Subcutaneous adipose tissue (tissue), 4 donors: Measurements from ENCODE around the gene MS4A6A. TPM values are rescaled to one million over a fixed set of nuclear protein-coding genes. Genes with fewer than 3 reads are reported as not detected.

Experiments used
- total RNA-seq, 4 donors: library from RNA; depleted of rRNA; stranded (reverse); fragments of >200 nt; gene quantifications; one replicate each; pipeline ENCODE4 v1.1.0, GENCODE V29; 2016
- TF ChIP-seq, protein P1 (sequence below): fragments of 450-650 bp; IDR thresholded peaks from one replicate; pipeline ENCODE4 v1.5.1; 2016; ENCODE audit warnings: low read depth, mild to moderate bottlenecking, control low read depth, antibody characterized with exemption, moderate library complexity

The MS4A6A gene
- total RNA-seq, 4 donors from 2014 or later = 99.1 to 515 (median 268) TPM

DNA sequence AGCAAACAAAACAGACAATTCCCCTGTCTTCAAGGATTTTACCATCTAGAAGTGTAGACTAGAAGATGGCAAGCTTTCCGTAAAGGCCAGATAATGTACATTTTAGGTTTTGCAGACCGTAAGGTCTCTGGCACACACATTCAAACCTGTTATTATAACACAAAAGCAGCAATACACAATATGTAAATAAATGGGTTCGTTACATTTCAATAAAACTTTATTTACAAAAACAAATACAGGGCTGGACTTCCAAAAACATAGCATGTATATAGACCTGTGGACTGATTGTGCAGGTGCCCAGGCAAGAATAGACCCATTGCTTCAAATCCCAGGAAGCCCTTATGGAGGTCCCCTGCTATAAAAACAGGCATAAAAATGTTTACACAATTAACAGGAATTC lies 27.1 kb upstream of the MS4A6A start:
- TF ChIP-seq, protein P1, sequence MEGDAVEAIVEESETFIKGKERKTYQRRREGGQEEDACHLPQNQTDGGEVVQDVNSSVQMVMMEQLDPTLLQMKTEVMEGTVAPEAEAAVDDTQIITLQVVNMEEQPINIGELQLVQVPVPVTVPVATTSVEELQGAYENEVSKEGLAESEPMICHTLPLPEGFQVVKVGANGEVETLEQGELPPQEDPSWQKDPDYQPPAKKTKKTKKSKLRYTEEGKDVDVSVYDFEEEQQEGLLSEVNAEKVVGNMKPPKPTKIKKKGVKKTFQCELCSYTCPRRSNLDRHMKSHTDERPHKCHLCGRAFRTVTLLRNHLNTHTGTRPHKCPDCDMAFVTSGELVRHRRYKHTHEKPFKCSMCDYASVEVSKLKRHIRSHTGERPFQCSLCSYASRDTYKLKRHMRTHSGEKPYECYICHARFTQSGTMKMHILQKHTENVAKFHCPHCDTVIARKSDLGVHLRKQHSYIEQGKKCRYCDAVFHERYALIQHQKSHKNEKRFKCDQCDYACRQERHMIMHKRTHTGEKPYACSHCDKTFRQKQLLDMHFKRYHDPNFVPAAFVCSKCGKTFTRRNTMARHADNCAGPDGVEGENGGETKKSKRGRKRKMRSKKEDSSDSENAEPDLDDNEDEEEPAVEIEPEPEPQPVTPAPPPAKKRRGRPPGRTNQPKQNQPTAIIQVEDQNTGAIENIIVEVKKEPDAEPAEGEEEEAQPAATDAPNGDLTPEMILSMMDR = no peak

DNA sequence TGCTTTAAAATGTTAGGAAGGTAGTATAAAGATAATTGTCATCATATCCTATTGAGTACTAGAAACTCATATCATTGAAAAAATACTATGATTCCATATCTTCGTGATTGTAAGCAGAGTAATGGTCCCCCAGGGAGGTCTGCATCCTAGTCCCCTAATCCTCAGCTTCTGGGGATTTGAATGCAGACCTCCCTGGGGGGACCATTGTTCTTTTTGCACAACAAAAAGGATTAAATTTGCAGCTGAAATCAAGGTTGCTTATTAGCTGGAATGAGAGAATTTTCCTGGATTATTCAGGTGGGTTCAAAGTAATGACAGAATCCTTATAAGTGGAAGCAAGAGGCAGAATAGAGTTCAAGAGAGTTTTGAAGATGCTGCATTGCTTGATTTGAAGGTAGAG lies 26.1 kb upstream of the MS4A6A start:
- TF ChIP-seq, protein P1 = no peak

DNA sequence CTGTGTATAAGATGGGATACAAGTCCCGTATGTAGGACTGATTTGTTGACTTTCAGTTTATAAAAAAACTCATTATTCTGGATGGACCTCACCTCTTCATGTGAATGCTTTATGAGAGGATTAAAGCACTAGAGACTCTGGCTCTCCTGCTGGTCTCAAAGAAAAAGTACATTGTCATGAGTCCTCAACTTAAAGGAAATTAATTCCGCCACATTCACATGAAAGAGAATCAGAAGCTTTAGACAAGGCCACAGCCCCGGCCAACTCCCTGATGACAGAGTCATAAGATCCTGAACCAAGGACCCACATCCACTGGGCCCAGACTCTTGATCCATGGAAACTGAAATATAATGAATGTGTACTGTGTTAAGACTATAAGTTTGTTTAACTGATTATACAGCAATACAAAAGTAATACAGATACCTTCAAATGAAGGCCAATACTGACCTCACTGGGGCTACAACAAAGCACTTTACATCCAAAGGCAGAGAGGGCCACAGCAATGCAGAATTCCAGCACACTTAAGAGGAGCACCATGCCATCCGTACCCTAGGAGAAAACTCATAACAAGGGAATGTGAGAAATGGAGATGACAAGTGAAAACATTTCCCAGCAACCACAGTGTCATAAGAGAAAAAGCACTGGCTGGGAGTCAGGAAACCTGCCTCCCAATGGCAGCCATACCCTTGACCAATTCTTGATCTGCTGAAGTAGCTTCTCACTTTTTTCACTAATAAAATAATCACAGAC lies 25.4 kb upstream of the MS4A6A start:
- TF ChIP-seq, protein P1 = no peak

DNA sequence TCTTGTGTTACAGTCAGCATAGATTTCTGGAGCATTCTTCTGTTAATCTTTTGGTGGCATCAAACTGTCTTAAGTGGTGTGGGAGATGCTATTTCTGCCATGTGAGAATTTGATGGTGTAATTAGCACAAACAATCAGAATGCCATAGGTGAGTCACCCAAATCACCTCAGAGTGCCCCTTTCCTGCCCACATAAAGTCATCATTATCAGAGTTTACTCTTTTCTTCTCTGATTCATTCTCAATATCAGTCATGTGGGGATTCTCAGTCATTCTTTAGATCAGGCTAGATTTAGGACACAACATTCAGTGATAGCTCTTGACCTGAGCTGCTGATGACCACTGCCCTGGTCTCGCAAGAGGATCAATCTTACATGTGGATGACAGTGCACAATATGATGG lies 23.7 kb upstream of the MS4A6A start:
- TF ChIP-seq, protein P1 = no peak

DNA sequence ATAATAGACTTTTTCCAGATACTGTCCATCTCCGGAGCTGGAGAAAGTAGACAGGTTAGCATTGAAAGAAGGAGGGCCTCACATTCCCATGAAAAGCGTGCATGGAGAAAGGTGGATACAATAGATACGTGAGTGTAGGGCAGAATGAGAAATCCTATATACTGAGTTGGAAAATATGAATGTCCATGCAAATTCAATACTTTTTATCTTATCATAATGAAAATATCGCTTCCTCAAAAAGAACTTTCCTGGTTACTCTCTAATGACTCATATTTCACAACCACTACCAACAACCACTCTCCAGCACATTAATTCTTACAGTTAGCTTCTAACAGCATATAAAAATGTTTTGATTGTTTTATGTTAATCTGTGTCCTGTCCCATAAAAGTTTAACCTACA lies 22.0 kb upstream of the MS4A6A start:
- TF ChIP-seq, protein P1 = no peak

DNA sequence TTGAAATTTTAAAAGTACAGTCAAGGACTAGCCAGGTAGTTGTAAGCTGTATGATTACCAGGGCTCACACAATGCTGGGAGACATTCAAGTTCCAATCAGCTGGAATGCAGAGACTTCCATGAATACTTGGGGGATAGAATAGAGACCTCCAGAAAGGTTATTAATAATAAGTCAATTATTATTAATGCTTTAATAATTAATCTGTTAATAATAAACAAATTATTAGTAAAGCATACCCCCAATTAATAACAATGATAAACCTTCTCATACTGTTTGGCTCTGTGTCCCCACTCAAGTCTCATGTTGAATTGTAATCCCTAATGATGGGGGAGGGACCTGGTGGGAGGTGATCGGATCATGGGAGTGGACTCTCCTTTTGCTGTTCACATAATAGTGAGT lies 14.6 kb upstream of the MS4A6A start:
- TF ChIP-seq, protein P1 = no peak

DNA sequence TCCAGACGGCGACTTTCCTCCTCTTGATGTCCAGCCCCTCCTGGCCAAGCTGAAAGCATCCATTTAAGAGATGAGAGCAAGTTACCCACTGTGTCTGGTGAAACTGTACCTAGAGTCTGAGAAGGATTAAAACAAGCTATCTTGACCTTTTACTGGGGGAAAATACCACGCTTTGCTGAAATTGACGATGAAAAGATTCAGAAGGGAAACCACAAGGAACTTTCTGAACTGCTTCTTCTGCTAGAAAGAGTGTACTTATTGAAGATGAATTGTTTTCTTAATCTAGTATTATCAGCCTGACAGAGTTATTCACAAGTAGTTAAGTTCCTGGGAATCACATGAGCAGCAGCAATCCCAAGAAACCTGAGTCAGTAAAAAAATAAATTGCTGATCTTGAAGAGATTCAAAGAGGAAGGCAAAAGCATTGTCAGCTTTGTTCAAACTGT lies 13.1 kb upstream of the MS4A6A start:
- TF ChIP-seq, protein P1 = no peak
